BE2C (cell line): ENCODE measurements around the gene ATP10A.

Experiments used
- DNase-seq: peaks from one replicate; pipeline ENCODE4 v3.0.0-alpha.2; 2020
- H3K27me3 ChIP-seq: fragments of 250-450 bp; sonication (Bioruptor Pico); 2 replicates; pipeline ENCODE4 v1.5.1; 2020; ENCODE audit warnings: mild to moderate bottlenecking
- H3K36me3 ChIP-seq: fragments of 250-450 bp; sonication (Bioruptor Pico); 2 replicates; pipeline ENCODE4 v1.5.1; 2020; ENCODE audit warnings: mild to moderate bottlenecking
- H3K4me1 ChIP-seq: fragments of 250-450 bp; sonication (Bioruptor Pico); 2 replicates; pipeline ENCODE4 v1.5.1; 2020
- H3K4me3 ChIP-seq: 2 replicates; pipeline ENCODE4 v1.5.1; 2011; ENCODE audit warnings: low read depth, low read length
- H3K9me3 ChIP-seq: fragments of 250-450 bp; sonication (Bioruptor Pico); 2 replicates; pipeline ENCODE4 v1.5.1; 2020
- CTCF ChIP-seq: IDR thresholded peaks from 2 replicates; pipeline ENCODE4 v1.5.1; 2012; ENCODE audit warnings: mild to moderate bottlenecking, low read depth, low read length

The ATP10A gene

GRCh38 chr15:25664761-25665160, 198.4 kb downstream of the ATP10A start:
- H3K4me1 ChIP-seq, result no peaks in the 10 kb centered on the region
- no peak for TF ChIP-seq CTCF
- no peaks in the 10 kb centered on the region for H3K9me3 ChIP-seq
- H3K27me3 ChIP-seq, result no peaks in the 10 kb centered on the region
- no peak for DNase-seq
- no peaks in the 10 kb centered on the region for H3K36me3 ChIP-seq
- no peak overlapping the region for H3K4me3 ChIP-seq

GRCh38 chr15:25663515-25663914, 199.6 kb downstream of the ATP10A start:
- Histone ChIP-seq H3K9me3 (no peaks in the 10 kb centered on the region), H3K4me1 (no peaks in the 10 kb centered on the region), H3K4me3 (no peak overlapping the region), H3K27me3 (no peaks in the 10 kb centered on the region), H3K36me3 (no peaks in the 10 kb centered on the region)
- no peak for DNase-seq
- TF ChIP-seq CTCF, result no peak

GRCh38 chr15:25661898-25662297, 201.2 kb downstream of the ATP10A start:
- no peak overlapping the region for H3K4me3 ChIP-seq
- no peaks in the 10 kb centered on the region for H3K9me3 ChIP-seq
- H3K27me3 ChIP-seq, result no peaks in the 10 kb centered on the region
- no peak for DNase-seq
- no peaks in the 10 kb centered on the region for H3K4me1 ChIP-seq
- no peak for TF ChIP-seq CTCF
- H3K36me3 ChIP-seq, result no peaks in the 10 kb centered on the region

- H3K9me3 ChIP-seq, result no peaks in the 10 kb centered on the region
- H3K4me3 ChIP-seq, result no peak overlapping the region
These were observed 203.9 kb downstream of the ATP10A start for GRCh38 chr15:25659251-25659650.

GRCh38 chr15:25658560-25658959, 204.6 kb downstream of the ATP10A start:
- Histone ChIP-seq H3K9me3 (no peaks in the 10 kb centered on the region), H3K27me3 (no peaks in the 10 kb centered on the region), H3K4me3 (no peak overlapping the region), H3K36me3 (no peaks in the 10 kb centered on the region), H3K4me1 (no peaks in the 10 kb centered on the region)
- TF ChIP-seq CTCF, result no peak
- no peak for DNase-seq

More at GRCh38 chr15:25659251-25659650, 203.9 kb downstream of the ATP10A start:
- no peak for DNase-seq
- Histone ChIP-seq H3K36me3 (no peaks in the 10 kb centered on the region), H3K27me3 (no peaks in the 10 kb centered on the region), H3K4me1 (no peaks in the 10 kb centered on the region)
- no peak for TF ChIP-seq CTCF

GRCh38 chr15:25655207-25655948, 207.7 kb downstream of the ATP10A start:
- H3K4me3 ChIP-seq, result no peak overlapping the region
- no peak for TF ChIP-seq CTCF

More at GRCh38 chr15:25655207-25655948, 207.7 kb downstream of the ATP10A start:
- no peak for DNase-seq
- Histone ChIP-seq H3K27me3 (no peaks in the 10 kb centered on the region), H3K9me3 (no peaks in the 10 kb centered on the region), H3K36me3 (no peaks in the 10 kb centered on the region), H3K4me1 (no peaks in the 10 kb centered on the region)
